Activated T-cell treated with anti-CD3 and anti-CD28 coated beads, Interleukin-2, amount 50 U/mL, for 72 hours (primary cell): ENCODE results near the gene ZBED3. TPM values are rescaled to one million over a fixed set of nuclear protein-coding genes. Genes with fewer than 3 reads are reported as not detected.
"Not testable (repeated sequence)": the region's sequence is repeated elsewhere in the genome, so short reads cannot be mapped to it uniquely, and the experiment has no call there.

Source experiments
- ATAC-seq, 2 donors: fragments of 150-1000 bp; cut with Tn5 transposase; replicated peaks in 1 of 2; 2 replicates each; pipeline ENCODE4 v1.10.0; 2021; ENCODE audit warnings: moderate library complexity in 2 of 2, mild to moderate bottlenecking in 1 of 2
- DNase-seq, 2 donors: peaks; one replicate each; pipeline ENCODE4 v3.0.0; 2021 to 2022; ENCODE audit warnings: mixed read lengths in 1 of 2
- H3K27ac Mint-ChIP-seq: one replicate; pipeline ENCODE4 v1.8.0; 2022; ENCODE audit warnings: mild to moderate bottlenecking, moderate library complexity, mixed read lengths
- H3K27me3 Mint-ChIP-seq: one replicate; pipeline ENCODE4 v1.8.0; 2022; ENCODE audit warnings: low read depth, mixed read lengths
- H3K36me3 Mint-ChIP-seq, 2 donors: one replicate each; pipeline ENCODE4 v1.8.0; 2022; ENCODE audit warnings: mixed read lengths in 2 of 2, mild to moderate bottlenecking in 1 of 2; ENCODE audit not compliant: insufficient read depth in 2 of 2
- H3K4me1 Mint-ChIP-seq: one replicate; pipeline ENCODE4 v1.8.0; 2022; ENCODE audit warnings: low read depth, mixed read lengths
- H3K4me3 Mint-ChIP-seq, 2 donors: one replicate each; pipeline ENCODE4 v1.8.0; 2022; ENCODE audit warnings: mild to moderate bottlenecking in 2 of 2, mixed read lengths in 2 of 2, moderate library complexity in 2 of 2
- H3K9me3 Mint-ChIP-seq, 2 donors: one replicate each; pipeline ENCODE4 v1.8.0; 2022; ENCODE audit warnings: mixed read lengths in 2 of 2
- total RNA-seq, 2 donors: library from RNA; stranded (reverse); gene quantifications; one replicate each; pipeline ENCODE4 v1.2.3, GENCODE V29; 2022

Gene ZBED3
- 10 to 100 TPM in 1 of 2 donors, 1 to 10 TPM in 1; 8.7 to 11.4 TPM for total RNA-seq

- Mint-ChIP-seq H3K4me3 (peak within 1 kb of the TSS; percentile 78 to 85), H3K27ac (peak within 1 kb of the TSS; percentile 68), H3K27me3 (peaks cover 5% of the 10 kb centered on the region), H3K36me3 (peaks cover 0 to 6% of the 10 kb centered on the region in 2 donors), H3K4me1 (peaks cover 20% of the 10 kb centered on the region), H3K9me3 (no peaks in the 10 kb centered on the region)
- ATAC-seq (peak; percentile 88 to 92), DNase-seq (peak; percentile 61 to 63)
Measured at GRCh38 chr5:77086689-77087483, at the start of gene ZBED3. TSS of gene ZBED3 (minus strand) at chr5:77087285. CDS start at chr5:77077878, 9,407 bp downstream.

GRCh38 chr5:77133061-77133758 lies 46.1 kb upstream of the ZBED3 start:
- Mint-ChIP-seq H3K9me3 (no peaks in the 10 kb centered on the region), H3K4me1 (no peaks in the 10 kb centered on the region), H3K4me3 (no peak overlapping the region), H3K36me3 (no peaks in the 10 kb centered on the region), H3K27me3 (no peaks in the 10 kb centered on the region), H3K27ac (no peak overlapping the region)
- no peak for DNase-seq
- peak in 1 of 2 donors; percentile 48 for ATAC-seq

- no peaks in the 10 kb centered on the region for H3K27me3 Mint-ChIP-seq
- no peak for ATAC-seq
- no peak overlapping the region for H3K27ac Mint-ChIP-seq
Measured at GRCh38 chr5:77131361-77131760, 44.3 kb upstream of the ZBED3 start.

GRCh38 chr5:77129391-77129990 lies 42.4 kb upstream of the ZBED3 start:
- no peaks in the 10 kb centered on the region for H3K27me3 Mint-ChIP-seq
- no peaks in the 10 kb centered on the region for H3K36me3 Mint-ChIP-seq
- H3K4me1 Mint-ChIP-seq = no peaks in the 10 kb centered on the region
- H3K27ac Mint-ChIP-seq = no peak overlapping the region
- H3K9me3 Mint-ChIP-seq = no peaks in the 10 kb centered on the region
- DNase-seq (peak; percentile 21 to 36), ATAC-seq (peak in 1 of 2 donors; percentile 43)
- H3K4me3 Mint-ChIP-seq = no peak overlapping the region

More at GRCh38 chr5:77131361-77131760, 44.3 kb upstream of the ZBED3 start:
- H3K9me3 Mint-ChIP-seq = no peaks in the 10 kb centered on the region
- DNase-seq = no peak
- no peak overlapping the region for H3K4me3 Mint-ChIP-seq
- H3K4me1 Mint-ChIP-seq = no peaks in the 10 kb centered on the region
- no peaks in the 10 kb centered on the region for H3K36me3 Mint-ChIP-seq

GRCh38 chr5:77128411-77129061 lies 41.5 kb upstream of the ZBED3 start:
- Mint-ChIP-seq H3K27ac (no peak overlapping the region), H3K4me1 (no peaks in the 10 kb centered on the region), H3K4me3 (no peak overlapping the region), H3K36me3 (no peaks in the 10 kb centered on the region), H3K27me3 (no peaks in the 10 kb centered on the region), H3K9me3 (no peaks in the 10 kb centered on the region)
- ATAC-seq (no peak), DNase-seq (no peak)

GRCh38 chr5:77123057-77123456 lies 36.0 kb upstream of the ZBED3 start:
- Mint-ChIP-seq H3K9me3 (no peaks in the 10 kb centered on the region), H3K27ac (no peak overlapping the region), H3K4me3 (no peak overlapping the region), H3K36me3 (no peaks in the 10 kb centered on the region), H3K27me3 (no peaks in the 10 kb centered on the region), H3K4me1 (no peaks in the 10 kb centered on the region)
- ATAC-seq (no peak), DNase-seq (no peak)

GRCh38 chr5:77120706-77121105 lies 33.6 kb upstream of the ZBED3 start:
- Mint-ChIP-seq H3K36me3 (no peaks in the 10 kb centered on the region), H3K4me3 (no peak overlapping the region), H3K9me3 (no peaks in the 10 kb centered on the region), H3K4me1 (no peaks in the 10 kb centered on the region), H3K27ac (no peak overlapping the region), H3K27me3 (no peaks in the 10 kb centered on the region)
- DNase-seq (no peak), ATAC-seq (no peak)

GRCh38 chr5:77120086-77120485 lies 33.0 kb upstream of the ZBED3 start:
- H3K27me3 Mint-ChIP-seq = no peaks in the 10 kb centered on the region
- no peak for DNase-seq
- no peaks in the 10 kb centered on the region for H3K36me3 Mint-ChIP-seq
- H3K27ac Mint-ChIP-seq = no peak overlapping the region
- H3K4me1 Mint-ChIP-seq = no peaks in the 10 kb centered on the region
- no peak overlapping the region for H3K4me3 Mint-ChIP-seq
- no peak for ATAC-seq
- H3K9me3 Mint-ChIP-seq = no peaks in the 10 kb centered on the region

- Mint-ChIP-seq H3K27ac (no peak overlapping the region), H3K4me3 (no peak overlapping the region), H3K27me3 (peaks cover 5% of the 10 kb centered on the region), H3K9me3 (peaks cover 0 to 6% of the 10 kb centered on the region in 2 donors), H3K4me1 (no peaks in the 10 kb centered on the region), H3K36me3 (peaks cover 0 to 4% of the 10 kb centered on the region in 2 donors)
- no peak for DNase-seq
- ATAC-seq = no peak
Measured at GRCh38 chr5:77117161-77117560, 30.1 kb upstream of the ZBED3 start.

GRCh38 chr5:77107035-77107434 lies 19.9 kb upstream of the ZBED3 start:
- H3K4me3 Mint-ChIP-seq, ATAC-seq, H3K36me3 Mint-ChIP-seq, DNase-seq, H3K9me3 Mint-ChIP-seq, H3K27me3 Mint-ChIP-seq, H3K27ac Mint-ChIP-seq: not testable (repeated sequence)
- H3K4me1 Mint-ChIP-seq = peaks cover 11% of the 10 kb centered on the region

- Mint-ChIP-seq H3K4me1 (peaks cover 18% of the 10 kb centered on the region), H3K9me3 (no peaks in the 10 kb centered on the region)
- ATAC-seq = peak; percentile 30 to 50
Measured at GRCh38 chr5:77104813-77105212, 17.7 kb upstream of the ZBED3 start.

GRCh38 chr5:77103457-77103856 lies 16.4 kb upstream of the ZBED3 start:
- H3K4me3 Mint-ChIP-seq = no peak overlapping the region
- no peak overlapping the region for H3K27ac Mint-ChIP-seq
- no peaks in the 10 kb centered on the region for H3K9me3 Mint-ChIP-seq
- no peaks in the 10 kb centered on the region for H3K27me3 Mint-ChIP-seq
- ATAC-seq (no peak), DNase-seq (no peak)
- peaks cover 0 to 1% of the 10 kb centered on the region in 2 donors for H3K36me3 Mint-ChIP-seq
- peaks cover 18% of the 10 kb centered on the region for H3K4me1 Mint-ChIP-seq

More at GRCh38 chr5:77104813-77105212, 17.7 kb upstream of the ZBED3 start:
- no peaks in the 10 kb centered on the region for H3K27me3 Mint-ChIP-seq
- peaks cover 0 to 1% of the 10 kb centered on the region in 2 donors for H3K36me3 Mint-ChIP-seq
- H3K4me3 Mint-ChIP-seq = peak overlapping the region in 1 of 2 donors; percentile 15
- no peak overlapping the region for H3K27ac Mint-ChIP-seq
- DNase-seq = no peak

GRCh38 chr5:77102549-77102948 lies 15.5 kb upstream of the ZBED3 start:
- Mint-ChIP-seq H3K27me3 (no peaks in the 10 kb centered on the region), H3K4me1 (peaks cover 18% of the 10 kb centered on the region), H3K36me3 (peaks cover 0 to 1% of the 10 kb centered on the region in 2 donors)

More at GRCh38 chr5:77102549-77102948, 15.5 kb upstream of the ZBED3 start:
- Mint-ChIP-seq H3K4me3 (no peak overlapping the region), H3K27ac (no peak overlapping the region), H3K9me3 (no peaks in the 10 kb centered on the region)
- ATAC-seq (no peak), DNase-seq (no peak)
